ENCODE data around the gene GLUD2. TPM values are rescaled to one million over a fixed set of nuclear protein-coding genes. Genes with fewer than 3 reads are reported as not detected.

The GLUD2 gene
- total and polyA plus RNA-seq, 2 of the 8 experiments (the other 6 are each of a cell fraction or from before 2014, with no cell fraction given): 0.14 to 0.26 TPM

DNA sequence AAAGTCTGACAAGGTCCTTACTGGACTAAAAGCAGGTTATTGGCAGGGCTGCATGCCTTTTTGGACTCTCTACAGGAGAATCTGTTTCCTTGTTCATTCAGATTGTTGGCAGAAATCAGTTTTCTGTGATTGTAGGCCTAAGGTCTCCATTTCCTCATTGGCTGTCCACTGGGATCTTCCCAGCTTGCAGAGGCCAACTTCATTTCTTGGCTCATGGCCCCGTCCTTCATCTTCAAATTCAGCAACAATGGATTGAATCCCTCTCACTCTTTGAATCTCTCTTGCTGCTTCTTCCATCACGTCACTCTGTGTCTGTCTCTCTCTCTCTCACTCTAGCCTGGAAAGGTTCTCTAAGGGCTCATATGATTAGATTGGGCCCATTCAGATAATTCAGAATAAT is 14.9 kb upstream of the GLUD2 start (continued):
- TF ChIP-seq, protein P1, sequence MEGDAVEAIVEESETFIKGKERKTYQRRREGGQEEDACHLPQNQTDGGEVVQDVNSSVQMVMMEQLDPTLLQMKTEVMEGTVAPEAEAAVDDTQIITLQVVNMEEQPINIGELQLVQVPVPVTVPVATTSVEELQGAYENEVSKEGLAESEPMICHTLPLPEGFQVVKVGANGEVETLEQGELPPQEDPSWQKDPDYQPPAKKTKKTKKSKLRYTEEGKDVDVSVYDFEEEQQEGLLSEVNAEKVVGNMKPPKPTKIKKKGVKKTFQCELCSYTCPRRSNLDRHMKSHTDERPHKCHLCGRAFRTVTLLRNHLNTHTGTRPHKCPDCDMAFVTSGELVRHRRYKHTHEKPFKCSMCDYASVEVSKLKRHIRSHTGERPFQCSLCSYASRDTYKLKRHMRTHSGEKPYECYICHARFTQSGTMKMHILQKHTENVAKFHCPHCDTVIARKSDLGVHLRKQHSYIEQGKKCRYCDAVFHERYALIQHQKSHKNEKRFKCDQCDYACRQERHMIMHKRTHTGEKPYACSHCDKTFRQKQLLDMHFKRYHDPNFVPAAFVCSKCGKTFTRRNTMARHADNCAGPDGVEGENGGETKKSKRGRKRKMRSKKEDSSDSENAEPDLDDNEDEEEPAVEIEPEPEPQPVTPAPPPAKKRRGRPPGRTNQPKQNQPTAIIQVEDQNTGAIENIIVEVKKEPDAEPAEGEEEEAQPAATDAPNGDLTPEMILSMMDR (IDR thresholded peaks at IDR 0.05; ENCODE audit: control extremely low read depth in 1 of 3, insufficient read depth in 1 of 3, low read depth in 1 of 3, low read length in 3 of 3): no peak

All from H1 (cell line).